T-helper 17 cell (primary cell): Measurements from ENCODE around the gene MKI67. TPM values are rescaled to one million over a fixed set of nuclear protein-coding genes. Genes with fewer than 3 reads are reported as not detected.
"Not testable (repeated sequence)": the region's sequence is repeated elsewhere in the genome, so short reads cannot be mapped to it uniquely, and the experiment has no call there.

Experiments used
- ATAC-seq: fragments of 150-1000 bp; cut with Tn5 transposase; 2 replicates; pipeline ENCODE4 v1.10.0; 2021; ENCODE audit warnings: mild to moderate bottlenecking, moderate library complexity
- DNase-seq, 3 donors: peaks; one replicate each; pipeline versions ENCODE4 v3.0.0 to v3.0.0-alpha.2; 2020 to 2021
- H3K9me3 ChIP-seq: one replicate; pipeline ENCODE4 v1.7.0; 2013; ENCODE audit warnings: low read length, mild to moderate bottlenecking; ENCODE audit not compliant: control insufficient read depth, poor library complexity, severe bottlenecking
- H3K27ac Mint-ChIP-seq: one replicate; pipeline ENCODE4 v1.8.0; 2022; ENCODE audit warnings: mild to moderate bottlenecking, moderate library complexity, mixed read lengths
- H3K27me3 Mint-ChIP-seq: one replicate; pipeline ENCODE4 v1.8.0; 2022; ENCODE audit warnings: mixed read lengths
- H3K36me3 Mint-ChIP-seq: one replicate; pipeline ENCODE4 v1.8.0; 2022; ENCODE audit warnings: low read depth, mixed read lengths
- H3K4me1 Mint-ChIP-seq: one replicate; pipeline ENCODE4 v1.8.0; 2022; ENCODE audit warnings: mild to moderate bottlenecking, mixed read lengths
- H3K4me3 Mint-ChIP-seq: one replicate; pipeline ENCODE4 v1.8.0; 2022; ENCODE audit warnings: mild to moderate bottlenecking, moderate library complexity, mixed read lengths
- total RNA-seq, 4 donors: library from RNA in 2 of 4; stranded (reverse) in 2 of 4; gene quantifications; one replicate each; pipeline ENCODE4 v1.2.3 and lab custom pipeline; 2022 to 2026

Gene MKI67
- total RNA-seq, 2 donors from 2014 or later: 1.3 to 1.8 TPM

DNA sequence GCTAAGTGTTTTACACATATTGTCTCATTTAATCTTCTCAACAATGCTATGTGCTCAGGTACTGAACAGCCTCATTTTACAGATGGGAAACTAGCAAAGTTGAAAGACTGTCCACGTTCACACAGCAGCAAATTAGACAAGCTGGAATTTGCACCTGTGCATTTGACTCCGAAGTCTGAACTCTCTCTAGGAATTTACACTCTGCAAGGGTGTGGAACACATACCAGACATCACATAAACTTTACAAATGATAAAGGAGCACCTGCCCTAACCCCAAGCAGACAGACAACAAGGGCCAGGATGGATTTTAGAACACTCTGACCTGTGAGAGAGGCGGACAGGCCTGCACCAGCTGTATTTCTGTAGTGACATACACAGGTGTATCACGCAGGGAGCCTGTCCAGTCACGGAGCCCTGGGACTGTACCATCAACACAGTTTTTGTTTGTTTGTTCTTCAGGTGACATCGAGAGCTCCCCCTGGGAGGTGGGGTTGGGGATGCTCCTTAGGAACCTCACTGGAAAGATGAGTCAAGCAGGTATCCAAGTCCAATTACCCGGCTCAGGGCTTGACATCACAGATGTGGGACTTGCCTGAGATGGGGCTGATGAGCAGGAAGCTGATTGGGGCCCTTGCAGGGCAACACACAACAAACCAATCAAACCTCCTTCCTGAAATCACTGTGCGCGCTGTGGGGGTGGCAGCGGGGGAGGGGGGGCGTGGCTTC, 31.0 kb downstream of the MKI67 start:
- DNase-seq (peak in 2 of 3 donors; percentile 34 to 60), ATAC-seq (peak; percentile 100)
- H3K36me3 Mint-ChIP-seq: no peaks in the 10 kb centered on the region
- H3K9me3 ChIP-seq: no peaks in the 10 kb centered on the region
- peaks cover 23% of the 10 kb centered on the region for H3K4me1 Mint-ChIP-seq
- H3K27ac Mint-ChIP-seq: peak overlapping the region; percentile 81
- H3K4me3 Mint-ChIP-seq: peak overlapping the region; percentile 73
- no peaks in the 10 kb centered on the region for H3K27me3 Mint-ChIP-seq

DNA sequence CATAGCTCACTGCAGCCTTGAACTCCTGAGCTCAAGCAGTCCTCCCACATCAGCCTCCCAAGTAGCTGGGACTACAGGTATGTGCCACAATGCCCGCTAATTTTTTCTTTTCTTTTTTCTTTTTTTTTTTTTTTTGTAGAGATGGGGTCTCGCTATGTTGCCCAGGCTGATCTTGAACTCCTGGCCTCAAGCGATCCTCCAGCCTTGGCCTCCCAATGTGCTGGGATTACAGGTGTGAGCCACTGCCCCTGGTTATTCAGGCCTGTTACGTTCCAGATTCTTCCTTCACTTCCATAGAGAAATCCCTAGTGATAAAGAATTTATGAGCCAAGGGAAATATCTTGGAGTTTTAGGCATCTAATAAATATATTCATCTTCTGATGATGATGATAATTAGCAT, 31.6 kb downstream of the MKI67 start:
- H3K4me3 Mint-ChIP-seq, DNase-seq, H3K36me3 Mint-ChIP-seq, ATAC-seq, H3K27me3 Mint-ChIP-seq, H3K9me3 ChIP-seq: not testable (repeated sequence)
- Mint-ChIP-seq H3K4me1 (peaks cover 23% of the 10 kb centered on the region), H3K27ac (peak overlapping the region; percentile 81)

DNA sequence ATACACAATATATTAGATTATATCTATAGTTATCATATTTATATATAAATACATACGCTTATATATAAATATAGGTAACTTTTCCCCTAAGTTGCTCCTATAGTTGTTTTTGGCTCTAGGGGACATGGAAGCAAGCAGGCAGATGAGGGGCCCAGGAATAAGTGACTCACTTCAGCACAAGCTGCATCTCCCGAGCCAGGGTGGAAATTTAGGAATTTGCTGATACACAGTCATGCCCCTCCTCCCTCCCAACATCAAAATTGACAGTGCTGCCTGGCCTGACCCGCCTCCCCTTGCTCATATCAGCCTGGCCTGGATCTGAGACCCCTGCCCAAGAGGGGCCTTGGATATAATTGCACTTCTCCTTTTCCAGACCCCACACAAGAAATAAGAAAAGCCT, 33.8 kb downstream of the MKI67 start:
- no peak for ATAC-seq
- no peaks in the 10 kb centered on the region for H3K27me3 Mint-ChIP-seq
- H3K9me3 ChIP-seq: no peaks in the 10 kb centered on the region
- no peak overlapping the region for H3K4me3 Mint-ChIP-seq
- no peaks in the 10 kb centered on the region for H3K36me3 Mint-ChIP-seq
- peaks cover 19% of the 10 kb centered on the region for H3K4me1 Mint-ChIP-seq
- no peak for DNase-seq
- no peak overlapping the region for H3K27ac Mint-ChIP-seq

DNA sequence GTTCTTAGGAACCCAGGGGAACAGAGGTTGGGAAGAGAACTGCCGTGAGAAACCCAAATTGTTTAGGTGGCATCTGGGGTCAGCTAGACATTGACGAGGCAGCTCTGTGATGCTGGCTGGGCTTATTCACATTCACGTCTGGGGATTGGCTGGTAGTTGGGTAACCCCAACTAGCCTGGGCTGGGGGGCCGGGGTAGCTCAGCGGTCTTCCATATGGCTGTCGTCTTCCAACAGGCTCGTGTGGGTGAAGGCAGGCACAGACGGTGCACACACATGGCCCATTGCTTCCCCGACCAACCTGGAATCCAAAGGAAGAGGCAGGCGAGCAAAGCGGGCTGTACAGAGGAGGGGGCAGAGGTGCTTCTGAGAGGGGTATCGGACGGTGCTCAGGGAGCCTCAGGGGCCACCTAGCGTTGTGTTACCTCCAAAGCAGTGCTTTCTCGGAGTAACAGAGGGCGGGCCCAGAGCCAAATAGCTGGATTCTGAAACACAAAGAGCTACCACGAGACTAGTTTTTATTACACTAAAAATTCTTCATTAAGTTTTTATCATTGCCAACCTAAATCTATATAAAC, 34.5 kb downstream of the MKI67 start:
- H3K36me3 Mint-ChIP-seq: no peaks in the 10 kb centered on the region
- no peaks in the 10 kb centered on the region for H3K9me3 ChIP-seq
- H3K27ac Mint-ChIP-seq: no peak overlapping the region
- no peak overlapping the region for H3K4me3 Mint-ChIP-seq
- DNase-seq: no peak
- H3K4me1 Mint-ChIP-seq: peaks cover 17% of the 10 kb centered on the region
- no peak for ATAC-seq
- H3K27me3 Mint-ChIP-seq: no peaks in the 10 kb centered on the region

DNA sequence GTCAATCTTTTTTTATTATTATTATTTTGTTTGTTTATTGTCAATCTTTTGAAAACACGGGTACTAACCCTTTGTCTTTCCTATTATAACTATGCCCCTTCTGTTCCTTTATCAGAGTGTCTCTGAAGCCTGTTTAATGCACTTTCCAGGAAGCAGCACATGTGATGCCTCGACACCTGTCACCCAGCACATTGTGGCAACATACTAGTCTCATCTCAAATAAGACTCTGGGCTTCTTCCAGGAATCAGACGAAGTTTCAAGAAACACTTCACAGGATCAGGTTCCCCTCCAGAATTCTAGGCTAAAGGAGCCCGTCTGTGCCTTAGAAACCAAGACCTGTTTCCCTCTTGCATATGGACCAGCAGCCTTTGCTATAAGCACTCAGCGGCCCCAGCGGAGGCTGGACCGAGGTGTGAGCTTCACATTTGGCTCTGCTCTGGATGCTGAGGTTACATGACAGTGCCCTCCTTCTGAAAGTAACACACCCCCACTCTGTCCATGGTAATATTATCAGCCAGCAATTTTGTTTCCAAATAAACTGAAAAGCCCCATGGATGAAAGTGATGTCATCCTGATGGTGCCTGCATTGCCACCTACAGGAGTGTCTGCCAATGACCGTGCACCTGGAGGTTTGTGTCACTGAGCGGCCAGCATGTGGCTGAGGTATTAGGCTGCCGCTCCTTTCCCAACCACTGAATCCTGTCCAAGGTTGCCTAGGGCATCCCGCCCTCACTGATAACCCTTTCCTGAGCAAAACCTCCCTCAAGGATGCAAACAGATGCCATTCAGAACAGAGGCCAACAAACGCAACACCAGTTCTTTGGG, 38.1 kb downstream of the MKI67 start:
- no peak overlapping the region for H3K27ac Mint-ChIP-seq
- H3K4me3 Mint-ChIP-seq: no peak overlapping the region
- no peak for ATAC-seq
- peaks cover 2% of the 10 kb centered on the region for H3K4me1 Mint-ChIP-seq
- H3K9me3 ChIP-seq: no peaks in the 10 kb centered on the region
- no peaks in the 10 kb centered on the region for H3K27me3 Mint-ChIP-seq
- DNase-seq: no peak
- H3K36me3 Mint-ChIP-seq: no peaks in the 10 kb centered on the region

DNA sequence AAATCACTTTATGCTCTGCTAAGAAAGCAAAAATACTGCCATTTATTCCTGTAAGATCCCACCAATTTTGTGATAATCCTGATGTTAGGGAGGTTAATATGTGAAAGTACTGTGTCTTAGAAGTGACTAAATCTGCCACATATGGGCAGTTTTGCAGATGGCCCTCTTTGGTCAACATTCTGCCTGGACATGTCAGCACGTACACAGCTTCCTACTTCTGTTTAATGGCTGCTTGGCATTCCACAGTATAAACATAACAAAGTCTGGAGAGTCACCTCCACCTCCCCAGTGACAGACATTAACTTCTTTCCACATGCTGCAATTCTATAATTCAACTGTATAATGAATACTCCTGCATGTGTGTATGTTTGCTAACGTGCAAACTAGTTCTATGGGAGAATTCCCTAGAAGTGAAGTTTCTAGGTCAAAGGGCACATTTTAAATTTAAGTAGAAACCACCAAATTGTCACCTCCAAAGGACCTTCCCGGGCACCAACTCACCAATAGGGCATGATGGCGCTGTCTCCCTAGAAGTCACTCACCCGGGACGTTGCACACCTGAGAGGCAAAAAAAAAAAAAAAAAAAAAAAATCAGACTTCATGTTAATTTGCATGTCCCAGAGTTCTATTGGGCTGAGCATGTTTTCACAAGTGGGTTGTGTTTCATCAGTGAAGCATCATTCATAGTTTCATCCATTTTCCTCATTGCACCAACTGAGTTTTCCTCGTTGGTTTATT, 38.9 kb downstream of the MKI67 start:
- Mint-ChIP-seq H3K36me3 (no peaks in the 10 kb centered on the region), H3K27me3 (no peaks in the 10 kb centered on the region), H3K4me3 (no peak overlapping the region), H3K4me1 (peaks cover 2% of the 10 kb centered on the region), H3K27ac (no peak overlapping the region)
- DNase-seq: no peak
- ATAC-seq: peak; percentile 33
- H3K9me3 ChIP-seq: no peaks in the 10 kb centered on the region

DNA sequence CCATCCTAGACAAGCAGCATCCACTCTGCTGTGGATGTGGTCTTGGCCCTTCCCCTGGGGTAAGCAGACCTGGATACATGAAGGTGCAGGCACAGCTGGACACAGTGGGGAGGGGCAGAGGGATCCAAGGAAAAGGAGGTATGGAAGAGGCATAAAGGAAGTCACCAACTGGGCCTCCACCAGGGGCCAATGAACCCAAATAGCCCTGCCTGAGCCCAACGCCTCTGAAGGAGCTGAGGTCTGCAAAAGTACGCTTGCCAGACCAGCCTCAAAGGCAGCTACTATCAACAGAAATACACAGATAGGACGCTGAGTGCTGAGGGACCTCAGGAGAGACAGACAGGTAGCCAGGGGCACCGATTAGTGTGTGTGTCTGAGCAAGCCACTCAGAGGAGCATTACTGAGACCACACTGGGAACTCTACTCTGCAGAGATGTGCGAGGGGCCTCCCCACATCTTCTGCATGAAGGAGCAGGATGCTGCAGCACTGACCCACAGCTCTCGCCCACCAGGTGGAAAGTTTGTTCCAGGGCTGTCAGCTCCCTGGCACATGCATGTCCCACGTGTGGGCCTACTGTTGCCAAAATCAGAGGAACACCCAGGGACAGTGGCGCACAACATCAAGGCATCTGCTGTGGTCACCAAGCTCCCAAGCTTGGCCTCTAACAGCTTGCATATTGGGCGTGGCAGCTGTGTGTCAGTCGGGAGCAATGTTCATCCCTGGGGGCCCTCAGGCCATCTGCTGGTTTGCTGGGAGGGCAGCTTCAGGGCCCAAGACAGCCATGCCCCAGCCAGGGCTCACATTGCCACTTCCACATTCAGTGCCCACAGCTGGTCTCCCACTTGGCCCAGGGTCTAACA, 40.0 kb downstream of the MKI67 start:
- H3K4me1 Mint-ChIP-seq: peaks cover 2% of the 10 kb centered on the region
- no peaks in the 10 kb centered on the region for H3K36me3 Mint-ChIP-seq
- no peak for ATAC-seq
- no peaks in the 10 kb centered on the region for H3K27me3 Mint-ChIP-seq
- peak overlapping the region; percentile 14 for H3K27ac Mint-ChIP-seq
- no peak overlapping the region for H3K4me3 Mint-ChIP-seq
- H3K9me3 ChIP-seq: no peaks in the 10 kb centered on the region
- DNase-seq: no peak

DNA sequence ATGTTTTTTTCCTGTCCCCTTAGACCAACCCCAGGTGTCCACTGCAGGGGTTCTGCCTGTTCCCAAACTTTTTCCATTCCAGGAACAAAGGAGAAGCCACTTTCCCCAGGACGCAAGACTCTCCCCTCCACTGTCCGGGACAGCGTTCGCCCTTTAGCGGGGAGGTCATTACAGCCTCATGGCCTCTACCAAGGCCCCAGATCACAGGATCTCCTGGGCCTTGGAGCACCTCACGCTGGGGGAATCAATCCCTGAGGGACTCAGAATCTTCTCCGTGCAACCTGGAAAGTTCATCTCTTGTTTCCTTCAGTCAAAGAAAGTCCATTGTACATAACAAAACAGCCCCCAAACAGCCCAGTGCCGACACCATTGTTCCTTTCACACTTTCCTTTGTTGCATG, 41.2 kb downstream of the MKI67 start:
- Mint-ChIP-seq H3K36me3 (peaks cover 2% of the 10 kb centered on the region), H3K4me3 (no peak overlapping the region), H3K27me3 (no peaks in the 10 kb centered on the region), H3K4me1 (peaks cover 2% of the 10 kb centered on the region), H3K27ac (no peak overlapping the region)
- no peak for ATAC-seq
- H3K9me3 ChIP-seq: no peaks in the 10 kb centered on the region
- DNase-seq: no peak

DNA sequence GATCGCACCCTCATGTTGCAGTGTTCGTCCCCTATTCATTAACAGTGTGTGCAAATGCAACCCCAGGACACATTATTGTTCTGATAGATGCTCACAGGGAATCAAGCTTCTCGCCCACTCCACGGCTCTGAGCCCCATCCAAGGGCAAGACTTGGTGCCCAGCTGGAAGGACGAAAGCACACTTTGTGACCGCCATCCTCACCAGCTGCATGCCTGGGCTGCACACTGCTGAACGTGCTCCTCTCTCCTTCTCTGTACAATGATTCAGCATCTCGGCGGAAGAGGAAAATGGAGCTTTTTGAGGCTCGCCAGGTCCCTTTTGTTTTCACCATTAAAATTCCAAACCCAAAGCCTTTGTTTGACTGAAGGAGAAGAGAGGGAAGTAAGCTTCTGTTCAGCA, 41.9 kb downstream of the MKI67 start:
- Mint-ChIP-seq H3K4me3 (no peak overlapping the region), H3K27ac (no peak overlapping the region), H3K36me3 (peaks cover 2% of the 10 kb centered on the region), H3K4me1 (peaks cover 2% of the 10 kb centered on the region), H3K27me3 (no peaks in the 10 kb centered on the region)
- no peaks in the 10 kb centered on the region for H3K9me3 ChIP-seq
- no peak for DNase-seq
- no peak for ATAC-seq

DNA sequence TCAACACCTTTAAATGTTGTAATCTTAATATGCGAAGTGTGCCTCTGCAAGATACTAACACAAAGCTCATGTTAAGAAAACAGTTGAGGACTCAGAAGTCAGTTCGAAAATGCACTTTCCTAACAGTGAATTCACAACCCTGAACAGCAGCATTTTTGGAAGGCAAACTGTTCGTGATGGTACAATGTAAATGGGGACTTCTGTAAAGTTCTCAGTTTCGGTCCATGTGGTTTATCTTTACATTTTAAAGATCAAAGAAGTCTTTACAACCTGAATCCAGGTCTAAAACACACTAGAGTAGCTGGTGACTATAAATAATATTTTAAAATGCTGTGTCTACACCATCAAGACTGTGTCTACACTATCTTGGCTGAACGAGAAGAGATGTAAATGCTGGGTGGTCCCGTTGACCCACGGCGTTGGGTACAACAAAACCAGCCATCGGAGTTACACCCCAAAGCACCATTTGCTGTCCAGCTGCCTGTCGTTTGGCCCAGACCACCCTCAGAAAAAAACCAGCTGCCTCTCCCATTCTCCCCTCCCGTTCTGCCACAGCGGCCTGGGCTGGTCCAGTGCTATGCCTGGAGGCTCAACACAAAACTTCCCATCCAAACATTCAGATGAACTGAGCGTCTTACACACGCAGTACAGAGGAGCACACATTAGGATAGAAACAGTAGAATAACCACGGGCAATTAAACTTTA, 42.9 kb downstream of the MKI67 start:
- H3K9me3 ChIP-seq: no peaks in the 10 kb centered on the region
- no peaks in the 10 kb centered on the region for H3K27me3 Mint-ChIP-seq
- DNase-seq: no peak
- ATAC-seq: no peak
- H3K4me1 Mint-ChIP-seq: peaks cover 2% of the 10 kb centered on the region
- H3K27ac Mint-ChIP-seq: no peak overlapping the region
- peaks cover 2% of the 10 kb centered on the region for H3K36me3 Mint-ChIP-seq
- H3K4me3 Mint-ChIP-seq: peak overlapping the region; percentile 21

DNA sequence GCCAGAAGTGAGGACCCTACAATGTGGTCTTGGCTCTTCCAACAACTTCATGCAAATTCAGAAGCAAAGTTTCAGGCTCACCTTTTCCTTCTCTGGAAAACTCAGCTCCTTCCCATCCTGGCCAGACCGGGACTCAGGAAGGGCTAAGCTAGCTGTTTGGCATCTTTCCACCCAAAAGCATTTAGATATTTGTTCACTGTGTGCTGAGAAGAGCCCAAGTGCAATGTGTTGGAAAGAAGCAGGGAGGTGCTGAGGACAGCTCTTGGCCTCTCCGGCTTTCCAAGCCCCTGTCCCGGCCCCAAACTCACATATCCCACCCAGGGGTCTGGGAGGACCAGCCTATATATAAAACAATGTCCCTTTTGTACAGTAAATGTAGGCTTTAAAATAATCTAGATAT, 44.5 kb downstream of the MKI67 start:
- ATAC-seq: no peak

DNA sequence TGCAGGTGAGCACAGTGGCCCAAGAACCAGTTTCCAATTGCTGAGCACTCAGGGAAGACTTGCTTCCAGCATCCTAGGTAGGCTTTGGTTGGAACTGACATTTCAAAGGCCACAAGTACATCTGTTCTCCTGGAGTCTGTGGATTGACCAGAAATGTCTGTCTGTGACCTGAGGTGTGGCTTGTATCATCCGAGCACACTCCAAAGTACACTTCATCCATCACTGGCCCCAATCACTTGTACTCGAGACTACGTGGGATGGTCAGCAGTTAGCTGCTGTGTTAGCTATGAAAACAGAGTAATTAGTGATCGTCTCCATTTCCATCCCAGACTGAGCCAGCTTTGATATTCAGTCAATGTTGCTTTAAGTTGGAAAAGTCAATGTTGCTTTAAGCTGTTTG, 45.0 kb downstream of the MKI67 start:
- ATAC-seq (no peak), DNase-seq (no peak)
- H3K36me3 Mint-ChIP-seq: peaks cover 2% of the 10 kb centered on the region
- no peak overlapping the region for H3K4me3 Mint-ChIP-seq
- no peaks in the 10 kb centered on the region for H3K27me3 Mint-ChIP-seq
- no peak overlapping the region for H3K27ac Mint-ChIP-seq
- no peaks in the 10 kb centered on the region for H3K4me1 Mint-ChIP-seq
- no peaks in the 10 kb centered on the region for H3K9me3 ChIP-seq

More for the DNA sequence above, 44.5 kb downstream of the MKI67 start:
- no peaks in the 10 kb centered on the region for H3K9me3 ChIP-seq
- Mint-ChIP-seq H3K27ac (no peak overlapping the region), H3K27me3 (no peaks in the 10 kb centered on the region), H3K4me1 (no peaks in the 10 kb centered on the region), H3K36me3 (peaks cover 2% of the 10 kb centered on the region), H3K4me3 (no peak overlapping the region)
- DNase-seq: no peak
